Measurements from ENCODE around the gene UBTD1.

The UBTD1 gene

GRCh38 chr10:97580421-97581367 lies 82.0 kb downstream of the UBTD1 start:
- no peak for DNase-seq (ENCODE audit: low read depth in 2 of 3, low spot score in 2 of 3)

DNA sequence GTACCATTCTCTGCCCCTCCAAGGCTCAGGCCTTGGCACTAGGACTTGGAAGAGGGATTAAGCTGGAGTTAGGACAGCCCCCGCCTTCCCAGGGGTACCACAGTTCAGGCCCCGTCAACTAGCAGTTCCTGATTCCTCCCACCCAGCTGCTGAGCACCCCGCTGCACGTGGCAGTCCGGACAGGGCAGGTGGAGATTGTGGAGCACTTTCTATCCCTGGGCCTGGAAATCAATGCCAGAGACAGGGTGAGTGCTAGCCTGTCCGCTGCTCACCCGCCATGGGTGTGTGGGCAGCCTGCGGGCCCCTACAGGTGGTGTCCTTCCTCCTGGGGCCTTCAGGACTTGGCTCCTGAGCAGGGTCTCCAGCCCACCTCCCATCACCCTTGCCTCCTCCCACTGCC lies 83.4 kb downstream of the UBTD1 start:
- DNase-seq (ENCODE audit: low read depth in 2 of 3, low spot score in 2 of 3): no peak

DNA sequence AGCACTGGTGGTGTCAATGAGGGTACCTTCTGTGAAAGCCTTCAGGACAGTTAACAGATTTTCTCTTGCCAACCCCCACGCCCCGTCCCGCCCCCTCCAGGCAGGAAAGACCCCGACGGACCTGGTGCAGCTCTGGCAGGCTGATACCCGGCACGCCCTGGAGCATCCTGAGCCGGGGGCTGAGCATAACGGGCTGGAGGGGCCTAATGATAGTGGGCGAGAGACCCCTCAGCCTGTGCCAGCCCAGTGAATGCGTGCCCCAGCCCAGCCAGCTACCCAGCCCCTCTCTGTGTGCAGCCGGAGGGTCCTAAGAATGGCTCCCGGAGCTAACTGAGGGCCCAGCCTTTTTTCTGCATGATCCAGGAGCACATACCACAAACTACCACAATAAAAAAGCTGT lies 84.8 kb downstream of the UBTD1 start:
- DNase-seq (ENCODE audit: low read depth in 2 of 3, low spot score in 2 of 3): no peak

DNA sequence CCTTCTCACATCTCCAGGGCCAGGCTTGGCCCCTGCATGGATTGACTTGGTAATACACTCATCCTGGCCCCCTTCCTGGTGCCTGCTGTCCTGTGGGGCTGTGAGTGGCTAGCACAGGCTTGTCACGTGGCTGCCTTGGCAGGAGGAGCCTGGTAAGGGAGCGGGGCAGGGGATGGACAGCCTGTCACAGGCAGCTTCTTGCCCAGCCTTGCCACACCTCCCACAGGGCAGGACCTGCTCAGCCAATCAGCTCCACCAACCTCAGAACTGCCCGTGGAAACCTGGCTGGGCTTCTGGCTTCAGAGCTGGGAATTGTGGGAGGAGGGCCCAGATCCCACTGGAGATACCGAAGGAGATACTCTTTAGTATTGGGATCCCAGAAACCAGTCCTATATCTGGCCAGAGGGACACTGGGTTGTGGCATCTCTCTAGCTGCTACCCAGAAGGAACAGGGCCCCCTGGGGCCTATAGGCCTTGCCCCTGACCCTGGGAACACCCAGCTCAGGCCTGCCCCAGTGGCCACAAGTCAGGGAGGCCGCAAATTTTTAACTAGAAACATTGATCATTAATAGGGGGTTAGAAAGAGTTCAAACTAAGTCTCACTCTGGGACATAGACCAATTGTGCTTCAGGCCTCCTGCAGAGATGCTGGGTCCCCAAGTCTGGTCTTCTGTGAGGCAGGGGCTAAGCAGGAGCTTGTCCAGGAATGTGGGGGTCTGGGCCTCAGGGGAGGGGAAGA lies 85.5 kb downstream of the UBTD1 start, which contains the start of gene HOGA1:
Gene HOGA1, plus strand, starts transcription at position 330 of the 738 bp plus-strand sequence. Its CDS starts 315 bp downstream, at position 645.
- DNase-seq (ENCODE audit: low read depth in 2 of 3, low spot score in 2 of 3): no peak

DNA sequence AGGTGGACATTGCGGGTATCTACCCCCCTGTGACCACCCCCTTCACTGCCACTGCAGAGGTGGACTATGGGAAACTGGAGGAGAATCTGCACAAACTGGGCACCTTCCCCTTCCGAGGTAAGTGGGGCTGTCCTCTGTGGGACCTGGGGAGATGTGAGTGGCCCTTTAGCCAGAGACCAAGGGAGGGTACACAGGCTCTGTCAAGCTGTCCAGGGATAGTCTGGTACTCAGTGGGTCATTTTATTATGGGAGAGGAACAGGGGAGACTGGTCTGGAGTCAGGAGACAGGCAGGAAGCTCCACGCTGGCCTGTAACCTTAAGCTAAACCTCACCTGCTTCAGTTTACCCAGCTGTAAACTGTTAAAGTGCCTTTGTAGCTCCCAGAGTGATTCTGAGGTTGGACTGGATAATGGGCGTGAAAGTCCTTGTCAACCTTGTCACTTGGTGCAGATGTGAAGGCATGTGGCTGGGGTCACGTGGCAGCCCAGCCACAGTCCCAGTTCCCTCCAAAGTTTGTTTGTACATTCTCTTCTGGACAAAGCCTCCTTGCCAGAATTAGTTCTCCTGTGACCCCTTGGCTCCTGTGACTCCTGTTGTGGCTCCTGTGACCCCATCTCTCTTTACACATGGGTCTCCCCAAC lies 86.2 kb downstream of the UBTD1 start:
- no peak for DNase-seq (ENCODE audit: low read depth in 2 of 3, low spot score in 2 of 3)

- no peak for DNase-seq (ENCODE audit: low read depth in 2 of 3, low spot score in 2 of 3)
These were observed 86.7 kb downstream of the UBTD1 start for GRCh38 chr10:97585439-97585811.

DNA sequence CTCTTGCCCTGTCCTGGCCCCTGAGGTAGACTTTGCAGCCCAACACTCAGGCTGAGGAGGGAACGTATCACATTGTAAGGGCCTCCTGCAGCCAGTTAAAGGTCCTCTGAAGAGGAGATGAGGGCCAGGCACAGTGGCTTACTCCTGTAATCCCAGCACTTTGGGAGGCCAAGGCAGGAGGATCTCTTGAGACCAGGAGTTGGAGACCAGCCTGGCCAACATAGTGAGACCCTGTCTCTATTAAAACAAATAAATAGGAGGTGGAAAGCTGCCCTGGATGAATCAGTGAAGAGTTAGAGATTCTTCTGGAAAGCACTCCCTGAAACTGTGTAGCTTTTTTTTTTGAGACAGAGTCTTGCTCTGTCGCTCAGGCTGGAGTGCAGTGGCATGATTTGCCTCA lies 88.5 kb downstream of the UBTD1 start:
- DNase-seq (ENCODE audit: low read depth in 2 of 3, low spot score in 2 of 3): no peak

DNA sequence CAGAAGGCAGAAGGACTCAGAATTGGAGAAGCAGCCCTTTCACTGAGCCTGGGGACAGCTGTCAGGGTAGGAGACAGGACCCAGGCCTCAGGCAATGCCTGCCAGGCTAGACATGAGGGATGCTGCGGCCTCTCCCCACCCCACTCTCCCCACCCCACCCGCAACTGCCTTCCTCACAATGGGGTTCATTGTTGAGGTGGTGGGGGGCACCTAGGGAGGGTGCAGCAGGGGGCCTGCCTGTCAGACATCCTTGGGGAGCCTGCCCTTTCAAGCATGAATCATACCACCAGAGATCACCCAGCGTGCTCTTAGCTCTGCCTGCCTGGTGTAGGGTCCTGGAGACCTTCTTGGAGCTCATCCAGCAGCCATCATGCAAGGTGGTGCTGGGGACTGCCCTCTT lies 90.8 kb downstream of the UBTD1 start, which contains the start of gene C10orf62:
Gene C10orf62, plus strand, starts transcription at position 243 of the 400 bp plus-strand sequence. CDS start 177 bp downstream, outside the sequence.
- no peak for DNase-seq (ENCODE audit: low read depth in 2 of 3, low spot score in 2 of 3)

- no peak for DNase-seq (ENCODE audit: low read depth in 2 of 3, low spot score in 2 of 3)
These were observed 91.5 kb downstream of the UBTD1 start for GRCh38 chr10:97590082-97590747.

GRCh38 chr10:97590748-97591495 lies 92.2 kb downstream of the UBTD1 start:
- no peak for DNase-seq (ENCODE audit: low read depth in 2 of 3, low spot score in 2 of 3)

- no peak for DNase-seq (ENCODE audit: low read depth in 2 of 3, low spot score in 2 of 3)
These were observed 94.7 kb downstream of the UBTD1 start for GRCh38 chr10:97593421-97593820.

- no peak for DNase-seq (ENCODE audit: low read depth in 2 of 3, low spot score in 2 of 3)
These were observed 97.7 kb downstream of the UBTD1 start for GRCh38 chr10:97596101-97597082.

DNA sequence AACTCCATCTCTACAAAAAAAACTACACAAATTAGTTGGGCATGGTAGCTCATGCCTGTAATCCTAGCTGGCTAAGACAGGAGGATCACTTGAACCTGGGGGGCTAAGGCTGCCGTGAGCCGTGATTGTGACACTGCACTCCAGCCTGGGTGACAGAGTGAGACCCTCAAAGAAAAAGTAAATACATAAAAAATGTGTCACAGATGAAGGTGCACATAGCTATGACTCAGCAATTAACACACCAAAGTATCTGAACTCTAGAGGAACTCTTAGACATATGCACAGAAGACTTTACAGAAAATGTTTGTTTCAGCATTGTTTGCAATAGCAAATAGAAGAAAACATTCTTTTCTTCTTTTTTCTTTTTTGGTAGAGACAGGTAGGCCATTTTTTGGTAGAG lies 99.1 kb downstream of the UBTD1 start:
- DNase-seq (ENCODE audit: low read depth in 2 of 3, low spot score in 2 of 3): no peak

DNA sequence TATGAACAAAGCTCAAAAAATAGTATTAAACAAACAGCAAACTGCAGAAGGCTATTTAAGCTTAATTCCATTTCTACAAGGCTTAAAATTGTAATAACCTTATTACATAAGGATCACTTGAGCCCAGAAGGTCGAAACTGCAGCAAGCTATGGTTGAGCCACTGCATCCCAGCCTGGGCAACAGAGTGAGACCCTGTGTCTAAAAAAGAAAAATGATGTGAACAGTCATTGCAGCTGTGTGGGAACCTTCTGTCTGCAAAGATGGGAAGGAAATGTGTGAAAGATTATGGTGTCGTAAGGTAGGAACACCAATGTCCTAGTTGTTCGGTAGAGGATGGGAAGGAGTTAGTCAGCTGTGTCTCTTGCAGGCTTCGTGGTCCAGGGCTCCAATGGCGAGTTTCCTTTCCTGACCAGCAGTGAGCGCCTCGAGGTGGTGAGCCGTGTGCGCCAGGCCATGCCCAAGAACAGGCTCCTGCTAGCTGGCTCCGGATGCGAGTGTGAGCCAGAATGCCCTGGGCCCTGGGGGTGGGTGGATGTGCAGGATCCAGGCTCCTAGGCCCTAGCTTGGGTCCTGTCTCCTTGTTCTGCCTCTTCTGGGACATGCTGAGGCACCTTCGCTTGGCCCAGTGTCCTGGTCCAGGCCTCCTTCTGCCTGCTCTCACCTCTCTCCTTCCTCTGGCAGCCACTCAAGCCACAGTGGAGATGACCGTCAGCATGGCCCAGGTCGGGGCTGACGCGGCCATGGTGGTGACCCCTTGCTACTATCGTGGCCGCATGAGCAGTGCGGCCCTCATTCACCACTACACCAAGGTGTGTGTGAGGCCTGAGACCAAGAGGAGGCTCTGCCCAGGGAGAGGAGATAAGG lies 99.9 kb downstream of the UBTD1 start:
- DNase-seq (ENCODE audit: low read depth in 2 of 3, low spot score in 2 of 3): no peak

DNA sequence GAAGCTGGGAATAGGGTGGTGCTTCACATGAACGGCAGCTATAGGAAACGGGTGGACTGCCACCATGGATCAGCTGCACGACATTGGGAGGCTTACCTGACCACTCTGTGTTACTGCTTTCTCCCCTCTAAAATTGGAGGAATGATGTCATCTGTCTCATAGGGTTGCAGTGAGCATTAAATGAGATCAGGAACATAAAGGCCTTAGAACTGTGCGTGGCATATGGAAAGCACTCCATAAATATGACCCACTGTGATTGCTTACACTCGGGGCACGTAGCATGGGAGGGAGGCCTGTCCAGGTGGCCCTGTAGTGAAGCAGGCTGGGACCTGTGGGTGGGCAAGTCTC lies 100.5 kb downstream of the UBTD1 start:
- DNase-seq (ENCODE audit: low read depth in 2 of 3, low spot score in 2 of 3): no peak

- DNase-seq (ENCODE audit: low read depth in 2 of 3, low spot score in 2 of 3): no peak
These were observed 101.9 kb downstream of the UBTD1 start for GRCh38 chr10:97600616-97601015.

DNA sequence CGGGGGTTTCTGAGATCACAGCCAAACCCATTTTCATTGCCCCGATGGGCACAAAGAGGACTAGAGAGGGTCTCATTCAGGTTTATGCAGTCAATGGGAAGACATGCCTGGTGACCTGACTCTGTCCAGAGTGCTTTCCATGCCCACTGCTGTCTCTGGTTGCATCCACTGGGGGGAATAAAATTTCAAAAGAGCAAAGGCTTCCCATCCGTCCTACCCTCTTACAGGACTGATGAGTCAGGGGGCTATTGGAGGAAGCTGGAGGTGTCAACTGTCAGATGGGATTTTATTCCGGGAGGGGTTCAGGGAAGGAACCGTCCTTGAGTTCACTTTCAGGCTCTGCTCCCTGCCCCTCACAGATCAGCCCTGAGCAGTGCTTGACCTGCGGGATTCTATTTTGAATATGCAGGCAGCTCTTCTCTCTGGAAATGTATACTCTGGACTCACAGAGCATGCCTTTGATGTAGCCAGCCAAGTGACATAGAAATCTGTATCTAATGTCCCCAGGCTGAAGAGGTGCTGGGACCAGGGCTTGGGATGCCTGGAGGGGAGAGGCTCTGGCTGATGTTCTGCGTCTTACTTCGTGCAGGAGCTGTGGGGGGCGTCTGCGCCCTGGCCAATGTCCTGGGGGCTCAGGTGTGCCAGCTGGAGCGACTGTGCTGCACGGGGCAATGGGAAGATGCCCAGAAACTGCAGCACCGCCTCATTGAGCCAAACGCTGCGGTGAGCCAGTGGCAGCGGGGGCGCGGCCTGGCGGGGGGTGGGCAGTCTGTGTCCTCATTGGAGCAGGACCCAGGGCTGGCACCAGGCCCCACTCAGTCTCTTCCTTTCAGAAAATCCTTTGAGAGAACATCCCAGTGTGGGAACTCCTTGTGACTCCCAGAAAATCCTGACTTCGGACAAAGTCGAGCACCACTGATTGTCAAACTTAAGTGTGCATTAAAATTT lies 102.8 kb downstream of the UBTD1 start:
- DNase-seq (ENCODE audit: low read depth in 2 of 3, low spot score in 2 of 3): no peak

All from activated CD8-positive, alpha-beta memory T cell treated with anti-CD3 and anti-CD28 coated beads for 48 hours (primary cell).